ENCODE data around the gene SNX27. TPM values are rescaled to one million over a fixed set of nuclear protein-coding genes. Genes with fewer than 3 reads are reported as not detected.

Gene SNX27
- total and polyA plus RNA-seq, 11 donors: 9.6 to 39.4 (median 29.0) TPM

GRCh38 chr1:151611288-151611790 is 511 bp upstream of the SNX27 start:
- H3K9me3 ChIP-seq: no peaks in the 10 kb centered on the region
- peak in 1 of 5 donors; percentile 8 for DNase-seq
- intact Hi-C loops (cut with DNase I): loop anchor here in 1 of 10 donors (5.0 kb wide), 1 partner anchor 116 kb away; no protein-coding TSS in a partner anchor
- peak overlapping the region in 9 of 12 donors; percentile 78 to 100 (median 91) for H3K4me3 ChIP-seq
- ATAC-seq: peak; percentile 40 to 62 (median 48)
- 14 to 25% (median 18%) methylated on average over 6 of the region's 6 CpGs for WGBS, 4 donors
- peaks cover 0 to 6% (median 0%) of the 10 kb centered on the region in 9 donors for H3K36me3 ChIP-seq
- peak overlapping the region in 11 of 12 donors; percentile 60 to 98 (median 94) for H3K27ac ChIP-seq
- H3K4me1 ChIP-seq: peaks cover 0 to 55% (median 10%) of the 10 kb centered on the region in 12 donors
- no peak for TF ChIP-seq POLR2A (IDR thresholded peaks at IDR 0.05)
- no peaks in the 10 kb centered on the region for H3K27me3 ChIP-seq

DNA sequence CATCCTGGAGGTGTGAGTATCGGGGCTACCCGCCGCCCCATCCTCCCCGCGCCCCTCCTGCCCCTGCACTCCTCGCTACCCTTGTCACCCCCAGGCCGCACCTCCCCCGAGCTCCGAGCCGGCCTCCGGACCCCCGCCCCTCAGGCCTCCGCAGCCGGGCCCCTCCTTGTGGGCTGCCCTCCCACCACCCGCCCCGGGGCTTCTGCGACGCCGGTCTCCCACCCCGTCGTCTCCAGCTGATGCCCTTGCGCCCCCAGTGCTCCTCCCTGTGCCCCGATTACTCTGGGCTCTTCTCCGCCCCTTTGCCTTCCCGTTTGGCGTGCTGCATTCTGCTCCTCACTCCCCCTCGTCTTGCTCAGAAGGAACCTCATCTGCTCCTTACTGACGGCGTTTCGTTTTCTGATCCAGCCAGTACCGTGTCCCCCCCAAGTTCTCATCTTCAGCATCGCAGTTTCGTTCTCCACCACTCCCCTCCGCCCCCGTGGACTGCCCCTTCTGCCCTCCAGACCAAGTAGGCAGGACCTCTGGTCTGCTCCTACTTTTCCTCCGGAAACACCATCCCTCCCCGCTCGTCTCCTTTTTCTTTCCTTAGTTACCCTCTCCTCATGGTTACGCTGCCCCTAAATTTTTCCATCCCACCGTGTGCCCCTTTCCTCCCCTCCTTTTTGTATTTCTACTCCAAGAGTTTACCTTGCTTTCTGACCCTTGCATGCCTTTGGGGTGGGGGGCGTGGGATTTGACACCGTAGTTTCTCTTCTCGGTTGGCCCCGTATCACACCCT is 841 bp downstream of the SNX27 start:
- DNase-seq (peak; percentile 32 to 70 (median 43)), ATAC-seq (peak in 3 of 4 donors; percentile 9 to 38 (median 24))
- TF ChIP-seq, protein P1, sequence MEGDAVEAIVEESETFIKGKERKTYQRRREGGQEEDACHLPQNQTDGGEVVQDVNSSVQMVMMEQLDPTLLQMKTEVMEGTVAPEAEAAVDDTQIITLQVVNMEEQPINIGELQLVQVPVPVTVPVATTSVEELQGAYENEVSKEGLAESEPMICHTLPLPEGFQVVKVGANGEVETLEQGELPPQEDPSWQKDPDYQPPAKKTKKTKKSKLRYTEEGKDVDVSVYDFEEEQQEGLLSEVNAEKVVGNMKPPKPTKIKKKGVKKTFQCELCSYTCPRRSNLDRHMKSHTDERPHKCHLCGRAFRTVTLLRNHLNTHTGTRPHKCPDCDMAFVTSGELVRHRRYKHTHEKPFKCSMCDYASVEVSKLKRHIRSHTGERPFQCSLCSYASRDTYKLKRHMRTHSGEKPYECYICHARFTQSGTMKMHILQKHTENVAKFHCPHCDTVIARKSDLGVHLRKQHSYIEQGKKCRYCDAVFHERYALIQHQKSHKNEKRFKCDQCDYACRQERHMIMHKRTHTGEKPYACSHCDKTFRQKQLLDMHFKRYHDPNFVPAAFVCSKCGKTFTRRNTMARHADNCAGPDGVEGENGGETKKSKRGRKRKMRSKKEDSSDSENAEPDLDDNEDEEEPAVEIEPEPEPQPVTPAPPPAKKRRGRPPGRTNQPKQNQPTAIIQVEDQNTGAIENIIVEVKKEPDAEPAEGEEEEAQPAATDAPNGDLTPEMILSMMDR (IDR thresholded peaks at IDR 0.05): no peak
- TF ChIP-seq POLR2A (IDR thresholded peaks at IDR 0.05): no peak
- Histone ChIP-seq H3K9me3 (no peaks in the 10 kb centered on the region), H3K4me3 (peak overlapping the region; percentile 56 to 100 (median 89)), H3K27me3 (no peaks in the 10 kb centered on the region), H3K4me1 (peaks cover 0 to 55% (median 10%) of the 10 kb centered on the region in 12 donors), H3K36me3 (peaks cover 0 to 6% (median 0%) of the 10 kb centered on the region in 9 donors), H3K27ac (peak overlapping the region; percentile 40 to 98 (median 94))
- intact Hi-C loops (cut with DNase I): loop anchor here in 1 of 10 donors (5.0 kb wide), 1 partner anchor 115 kb away; no protein-coding TSS in a partner anchor
- 1 to 2% (median 2%) methylated on average over 40 to 44 of the region's 44 CpGs for WGBS, 4 donors

- WGBS, 4 donors: 49 to 51% (median 49%) methylated on average over 9 of the region's 9 CpGs
- DNase-seq (no peak), ATAC-seq (no peak)
- H3K36me3 ChIP-seq: peaks cover 0 to 6% (median 0%) of the 10 kb centered on the region in 9 donors
- peak overlapping the region; percentile 56 to 100 (median 89) for H3K4me3 ChIP-seq
- peaks cover 0 to 51% (median 10%) of the 10 kb centered on the region in 12 donors for H3K4me1 ChIP-seq
- intact Hi-C loops (cut with DNase I): loop anchor here in 1 of 10 donors (5.0 kb wide), 1 partner anchor 114 kb away; no protein-coding TSS in a partner anchor
- H3K27ac ChIP-seq: peak overlapping the region in 5 of 12 donors; percentile 91 to 97 (median 95)
- H3K27me3 ChIP-seq: no peaks in the 10 kb centered on the region
- H3K9me3 ChIP-seq: no peaks in the 10 kb centered on the region
- TF ChIP-seq, protein P1 (IDR thresholded peaks at IDR 0.05): no peak
- no peak for TF ChIP-seq POLR2A (IDR thresholded peaks at IDR 0.05)
Measured at GRCh38 chr1:151613282-151613780, 1.5 kb downstream of the SNX27 start.

GRCh38 chr1:151615711-151616504 is 4.1 kb downstream of the SNX27 start:
- no peak overlapping the region for H3K4me3 ChIP-seq
- no peaks in the 10 kb centered on the region for H3K9me3 ChIP-seq
- peak overlapping the region in 1 of 12 donors; percentile 9 for H3K27ac ChIP-seq
- ATAC-seq (no peak), DNase-seq (no peak)
- TF ChIP-seq POLR2A (IDR thresholded peaks at IDR 0.05): no peak
- TF ChIP-seq, protein P1 (IDR thresholded peaks at IDR 0.05): no peak
- H3K36me3 ChIP-seq: peaks cover 0 to 6% (median 0%) of the 10 kb centered on the region in 9 donors
- intact Hi-C loops (cut with DNase I): no loop called here
- WGBS, 4 donors: 85 to 91% (median 88%) methylated on average over 4 of the region's 4 CpGs
- H3K4me1 ChIP-seq: peaks cover 0 to 60% (median 21%) of the 10 kb centered on the region in 12 donors
- H3K27me3 ChIP-seq: no peaks in the 10 kb centered on the region

All from heart left ventricle (tissue), 16 donors.